Keratinocyte (primary cell): Measurements from ENCODE around the gene OSTF1. TPM values are rescaled to one million over a fixed set of nuclear protein-coding genes. Genes with fewer than 3 reads are reported as not detected.

Experiments
- DNase-seq: peaks from one replicate; pipeline ENCODE4 v3.0.0-alpha.2; 2011; ENCODE audit warnings: low read depth, missing footprints, low spot score
- FAIRE-seq: peaks from 2 replicates; lab custom pipeline; 2011; peaks lifted over from hg19 to GRCh38; lab: Jason Lieb, UNC
- H2AFZ ChIP-seq: 2 replicates; pipeline ENCODE4 v1.6.0; 2012; ENCODE audit warnings: low read length, control low read depth, inconsistent platforms; ENCODE audit not compliant: control insufficient read depth
- H3K27ac ChIP-seq: 2 replicates; pipeline ENCODE4 v1.5.1; 2011; ENCODE audit warnings: low read length; ENCODE audit not compliant: control insufficient read depth, insufficient read depth
- H3K27me3 ChIP-seq: 3 replicates; pipeline ENCODE4 v1.6.0; 2011; ENCODE audit warnings: low read length; ENCODE audit not compliant: control insufficient read depth, insufficient read depth; ENCODE audit errors: extremely low read depth
- H3K36me3 ChIP-seq, 2 experiments: 2 replicates in 1 of 2; 3 replicates in 1 of 2; pipeline ENCODE4 v1.5.1; 2011; ENCODE audit warnings: low read length in 2 of 2, mild to moderate bottlenecking in 1 of 2; ENCODE audit not compliant: control insufficient read depth in 2 of 2, insufficient read depth in 2 of 2; ENCODE audit errors: extremely low read depth in 1 of 2
- H3K4me1 ChIP-seq: 3 replicates; pipeline ENCODE4 v1.5.1; 2011; ENCODE audit warnings: low read length; ENCODE audit not compliant: control insufficient read depth, insufficient read depth; ENCODE audit errors: extremely low read depth
- H3K4me2 ChIP-seq: 3 replicates; pipeline ENCODE4 v1.6.0; 2011; ENCODE audit warnings: low read depth, low read length; ENCODE audit not compliant: control insufficient read depth, insufficient read depth; ENCODE audit errors: extremely low read depth
- H3K4me3 ChIP-seq, 3 experiments: fragments of 200-600 bp in 1 of 3; sonication (generic) in 1 of 3; 2 replicates in 2 of 3; 3 replicates in 1 of 3; pipeline ENCODE4 v1.5.1; 2011 to 2016; ENCODE audit warnings: low read length in 3 of 3, mild to moderate bottlenecking in 3 of 3, control low read depth in 2 of 3, inconsistent platforms in 1 of 3, low read depth in 1 of 3, mixed read lengths in 1 of 3, mixed run types in 1 of 3, moderate library complexity in 1 of 3; ENCODE audit not compliant: control insufficient read depth in 2 of 3, insufficient read depth in 2 of 3; ENCODE audit errors: extremely low read depth in 1 of 3
- H3K79me2 ChIP-seq: 2 replicates; pipeline ENCODE4 v1.6.0; 2012; ENCODE audit warnings: low read length; ENCODE audit not compliant: control insufficient read depth, insufficient read depth
- H3K9ac ChIP-seq: 3 replicates; pipeline ENCODE4 v1.6.0; 2011; ENCODE audit warnings: low read length; ENCODE audit not compliant: control insufficient read depth, insufficient read depth; ENCODE audit errors: extremely low read depth
- H3K9me1 ChIP-seq: 3 replicates; pipeline ENCODE4 v1.6.0; 2011; ENCODE audit warnings: low read length; ENCODE audit not compliant: control insufficient read depth, insufficient read depth; ENCODE audit errors: extremely low read depth
- H3K9me3 ChIP-seq: 2 replicates; pipeline ENCODE4 v1.5.1; 2012; ENCODE audit warnings: low read depth, low read length; ENCODE audit not compliant: control insufficient read depth
- H4K20me1 ChIP-seq: 3 replicates; pipeline ENCODE4 v1.6.0; 2011; ENCODE audit warnings: low read length; ENCODE audit not compliant: control insufficient read depth, insufficient read depth; ENCODE audit errors: extremely low read depth
- EZH2 ChIP-seq: IDR thresholded peaks from one replicate; pipeline ENCODE4 v1.6.1; 2012; ENCODE audit warnings: inconsistent platforms, mild to moderate bottlenecking, low read length, moderate library complexity
- dilution Hi-C: fragments of 300-500 bp; cut with MboI; formaldehyde crosslinking; loops from one replicate; pipeline ENCODE4 v1.7.0; 2020; ENCODE audit warnings: low sequenced_read_pairs; ENCODE audit not compliant: extremely low pct_ligation_motif_present
- polyA plus RNA-seq, 5 experiments: library from polyadenylated mRNA; depleted of rRNA in 3 of 5; stranded (reverse) in 3 of 5; stranded (forward) in 1 of 5; unstranded in 1 of 5; fragments of >200 nt; gene quantifications; 1 replicate in 1 of 5; 2 replicates in 3 of 5; 3 replicates in 1 of 5; pipeline versions ENCODE4 v1.2.1 to v1.2.3, GENCODE V29; 2011 to 2012; ENCODE audit warnings: missing spikeins in 2 of 5, low read depth in 1 of 5, low replicate concordance in 1 of 5
- TF ChIP-seq, protein P1 (sequence below), 3 experiments: IDR thresholded peaks in 1 of 3; conservative IDR thresholded peaks in 1 of 3; optimal IDR thresholded peaks in 1 of 3; 2 replicates in 2 of 3; 3 replicates in 1 of 3; pipeline versions ENCODE3 to v1.5.1; 2011; ENCODE audit warnings: low read length in 3 of 3, mild to moderate bottlenecking in 3 of 3, moderate library complexity in 2 of 3, control low read depth in 1 of 3, inconsistent platforms in 1 of 3; ENCODE audit not compliant: insufficient read depth in 2 of 3; ENCODE audit errors: extremely low read depth in 1 of 3

OSTF1 gene
- polyA plus RNA-seq, 1 donor (not counting 4 experiments of a cell fraction or from before 2014, with no cell fraction given) = 39.2 TPM

DNA sequence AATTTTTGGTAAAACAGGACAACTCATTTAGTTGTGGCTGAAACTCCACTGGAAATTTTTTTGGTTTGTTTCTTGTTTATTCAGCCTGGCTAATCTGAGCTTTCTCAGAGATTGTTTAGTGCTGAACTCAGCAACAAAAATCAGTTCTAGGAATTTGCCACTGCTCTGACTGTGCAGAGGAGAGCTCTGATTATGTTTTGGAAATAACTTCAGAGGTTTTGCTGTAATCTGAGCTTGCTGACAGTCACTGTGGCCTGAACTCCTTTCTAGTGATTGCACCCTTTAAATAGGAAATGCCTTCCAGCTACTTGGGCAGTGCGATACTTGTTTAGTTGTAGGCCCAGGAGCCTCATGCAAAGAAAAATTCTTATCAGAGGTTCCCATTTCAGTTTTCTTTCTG, 60.2 kb downstream of the OSTF1 start:
- no peak overlapping the region for H3K9ac ChIP-seq
- H3K27ac ChIP-seq = no peak overlapping the region
- no peak overlapping the region for H3K4me2 ChIP-seq
- H3K4me3 ChIP-seq = no peak overlapping the region
- no peaks in the 10 kb centered on the region for H3K79me2 ChIP-seq
- no peaks in the 10 kb centered on the region for H3K27me3 ChIP-seq
- TF ChIP-seq, protein P1, sequence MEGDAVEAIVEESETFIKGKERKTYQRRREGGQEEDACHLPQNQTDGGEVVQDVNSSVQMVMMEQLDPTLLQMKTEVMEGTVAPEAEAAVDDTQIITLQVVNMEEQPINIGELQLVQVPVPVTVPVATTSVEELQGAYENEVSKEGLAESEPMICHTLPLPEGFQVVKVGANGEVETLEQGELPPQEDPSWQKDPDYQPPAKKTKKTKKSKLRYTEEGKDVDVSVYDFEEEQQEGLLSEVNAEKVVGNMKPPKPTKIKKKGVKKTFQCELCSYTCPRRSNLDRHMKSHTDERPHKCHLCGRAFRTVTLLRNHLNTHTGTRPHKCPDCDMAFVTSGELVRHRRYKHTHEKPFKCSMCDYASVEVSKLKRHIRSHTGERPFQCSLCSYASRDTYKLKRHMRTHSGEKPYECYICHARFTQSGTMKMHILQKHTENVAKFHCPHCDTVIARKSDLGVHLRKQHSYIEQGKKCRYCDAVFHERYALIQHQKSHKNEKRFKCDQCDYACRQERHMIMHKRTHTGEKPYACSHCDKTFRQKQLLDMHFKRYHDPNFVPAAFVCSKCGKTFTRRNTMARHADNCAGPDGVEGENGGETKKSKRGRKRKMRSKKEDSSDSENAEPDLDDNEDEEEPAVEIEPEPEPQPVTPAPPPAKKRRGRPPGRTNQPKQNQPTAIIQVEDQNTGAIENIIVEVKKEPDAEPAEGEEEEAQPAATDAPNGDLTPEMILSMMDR (optimal IDR thresholded peaks at IDR 0.05 in 1 of 3, IDR thresholded peaks at IDR 0.05 in 1 of 3, conservative IDR thresholded peaks at IDR 0.05 in 1 of 3; ENCODE audit: extremely low read depth in 1 of 3, insufficient read depth in 2 of 3, low read length in 3 of 3) = no peak
- no peak for TF ChIP-seq EZH2
- no peaks in the 10 kb centered on the region for H3K9me1 ChIP-seq
- DNase-seq (no peak), FAIRE-seq (no peak)
- dilution Hi-C loops = no loop called here
- H3K4me1 ChIP-seq = no peaks in the 10 kb centered on the region
- no peaks in the 10 kb centered on the region for H4K20me1 ChIP-seq
- H3K9me3 ChIP-seq = no peaks in the 10 kb centered on the region
- no peak overlapping the region for H2AFZ ChIP-seq
- H3K36me3 ChIP-seq = peaks cover 0 to 12% of the 10 kb centered on the region in 2 experiments

DNA sequence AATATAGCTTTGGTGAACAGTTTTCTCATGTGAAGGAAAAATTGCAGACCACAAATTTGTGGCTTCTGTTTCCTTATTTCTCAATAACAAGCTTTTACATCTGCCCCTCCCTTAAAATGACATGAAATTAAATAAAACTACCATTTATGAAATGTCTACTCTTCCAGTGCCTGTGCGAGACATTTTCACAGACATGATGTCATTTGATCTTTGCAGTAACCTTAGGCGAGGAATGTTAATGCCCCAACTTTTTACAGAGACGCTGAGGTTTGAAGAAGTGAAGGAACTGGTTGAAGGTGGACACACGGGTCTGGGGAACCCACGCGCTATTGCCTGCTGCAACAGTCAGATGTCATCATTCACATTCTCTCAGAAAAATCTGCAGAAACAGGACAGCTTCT, 61.5 kb downstream of the OSTF1 start:
- no peak overlapping the region for H3K27ac ChIP-seq
- H3K9me3 ChIP-seq = no peaks in the 10 kb centered on the region
- no peaks in the 10 kb centered on the region for H3K79me2 ChIP-seq
- no peaks in the 10 kb centered on the region for H3K27me3 ChIP-seq
- TF ChIP-seq EZH2 = no peak
- TF ChIP-seq, protein P1 (optimal IDR thresholded peaks at IDR 0.05 in 1 of 3, IDR thresholded peaks at IDR 0.05 in 1 of 3, conservative IDR thresholded peaks at IDR 0.05 in 1 of 3; ENCODE audit: extremely low read depth in 1 of 3, insufficient read depth in 2 of 3, low read length in 3 of 3) = no peak
- H3K9ac ChIP-seq = no peak overlapping the region
- DNase-seq (no peak), FAIRE-seq (no peak)
- no peak overlapping the region for H3K4me2 ChIP-seq
- H3K4me3 ChIP-seq = no peak overlapping the region
- H4K20me1 ChIP-seq = no peaks in the 10 kb centered on the region
- peaks cover 0 to 8% of the 10 kb centered on the region in 2 experiments for H3K36me3 ChIP-seq
- H3K9me1 ChIP-seq = no peaks in the 10 kb centered on the region
- H2AFZ ChIP-seq = no peak overlapping the region
- no peaks in the 10 kb centered on the region for H3K4me1 ChIP-seq
- dilution Hi-C loops = no loop called here
